DMS 273 treated with DMSO at 0.1 percent for 48 hours (cell line): Measurements from ENCODE around the gene PLEKHA7.

Source experiments
- DNase-seq: peaks from one replicate; lab custom pipeline; 2025; lab: John Stamatoyannopoulos, UW

The PLEKHA7 gene

GRCh38 chr11:16789063-16789420, 225.2 kb downstream of the PLEKHA7 start:
- DNase-seq = no peak

GRCh38 chr11:16788141-16789062, 225.8 kb downstream of the PLEKHA7 start:
- peak; percentile 21 for DNase-seq

GRCh38 chr11:16787035-16787742, 227.0 kb downstream of the PLEKHA7 start:
- DNase-seq = no peak

- DNase-seq = no peak
These were observed 228.1 kb downstream of the PLEKHA7 start for GRCh38 chr11:16786131-16786530.

DNA sequence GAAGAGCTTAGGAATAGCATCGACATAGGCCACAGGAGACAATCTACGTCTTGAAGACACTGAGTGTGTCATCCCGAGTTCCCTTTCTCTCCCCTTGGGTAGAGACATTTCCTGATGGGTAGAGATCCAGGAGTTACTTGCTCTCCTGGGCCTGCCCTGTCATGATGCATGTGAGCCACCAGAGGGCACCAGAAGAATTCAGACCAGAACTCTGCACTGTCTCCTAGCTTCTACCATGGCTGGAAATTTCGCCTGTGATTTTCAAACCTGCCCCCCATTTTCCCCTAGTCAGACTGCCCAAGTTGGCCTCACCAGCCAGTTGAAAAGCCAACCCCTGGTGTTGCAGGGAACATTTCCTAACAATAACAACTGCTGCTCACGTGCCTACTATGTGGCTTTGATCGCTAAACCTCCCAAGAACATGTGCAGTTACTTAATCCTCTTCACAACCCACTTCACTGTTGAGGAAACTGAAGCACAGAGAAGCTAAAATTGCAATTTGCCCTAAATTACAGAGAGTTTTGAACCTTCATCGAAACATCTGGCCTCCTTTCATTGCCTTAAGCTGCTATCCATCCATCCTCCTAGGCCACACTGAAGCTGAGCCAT, 228.6 kb downstream of the PLEKHA7 start:
- DNase-seq = no peak

GRCh38 chr11:16784666-16785065, 229.5 kb downstream of the PLEKHA7 start:
- DNase-seq = no peak

DNA sequence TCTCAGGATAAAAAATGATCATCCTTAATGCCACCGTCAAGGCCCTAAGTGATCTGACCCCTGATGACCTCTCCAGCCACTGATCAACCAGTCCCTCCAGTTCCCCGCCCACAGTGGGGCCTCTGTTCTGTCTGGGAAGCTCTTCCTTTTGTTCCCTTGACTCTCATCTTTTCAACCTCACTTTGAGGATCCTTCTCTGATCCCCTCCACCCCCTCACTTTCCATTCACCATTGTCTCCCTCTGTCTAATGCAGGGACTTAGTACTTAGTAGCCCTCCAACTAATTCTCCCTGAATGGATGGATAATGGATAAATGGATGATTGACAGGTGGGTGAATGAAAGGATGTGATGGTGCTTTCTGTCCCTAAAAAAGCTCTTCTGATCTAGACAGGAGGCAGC, 230.1 kb downstream of the PLEKHA7 start:
- no peak for DNase-seq

GRCh38 chr11:16783321-16783801, 230.9 kb downstream of the PLEKHA7 start:
- no peak for DNase-seq

GRCh38 chr11:16781936-16782919, 232.0 kb downstream of the PLEKHA7 start:
- DNase-seq = no peak

GRCh38 chr11:16780698-16781550, 233.3 kb downstream of the PLEKHA7 start:
- no peak for DNase-seq

- DNase-seq = no peak
These were observed 234.1 kb downstream of the PLEKHA7 start for GRCh38 chr11:16780146-16780545.

GRCh38 chr11:16779436-16779835, 234.8 kb downstream of the PLEKHA7 start:
- DNase-seq = no peak

- no peak for DNase-seq
These were observed 235.3 kb downstream of the PLEKHA7 start for GRCh38 chr11:16778876-16779275.

GRCh38 chr11:16778286-16778685, 235.9 kb downstream of the PLEKHA7 start:
- DNase-seq = no peak

- no peak for DNase-seq
These were observed 236.6 kb downstream of the PLEKHA7 start for GRCh38 chr11:16777613-16777975.

- DNase-seq = no peak
These were observed 237.3 kb downstream of the PLEKHA7 start for GRCh38 chr11:16776711-16777612.

GRCh38 chr11:16775614-16776283, 238.5 kb downstream of the PLEKHA7 start:
- DNase-seq = no peak

GRCh38 chr11:16774936-16775613, 239.1 kb downstream of the PLEKHA7 start:
- DNase-seq = no peak
